BE2C (cell line): ENCODE results near the gene HOXC10.
A peak's percentile ranks its signal among the peaks of the same experiment; 100 is the strongest.

Experiments
- DNase-seq: peaks from one replicate; pipeline ENCODE4 v3.0.0-alpha.2; 2020
- H3K27me3 ChIP-seq: fragments of 250-450 bp; sonication (Bioruptor Pico); 2 replicates; pipeline ENCODE4 v1.5.1; 2020; ENCODE audit warnings: mild to moderate bottlenecking
- H3K36me3 ChIP-seq: fragments of 250-450 bp; sonication (Bioruptor Pico); 2 replicates; pipeline ENCODE4 v1.5.1; 2020; ENCODE audit warnings: mild to moderate bottlenecking
- H3K4me1 ChIP-seq: fragments of 250-450 bp; sonication (Bioruptor Pico); 2 replicates; pipeline ENCODE4 v1.5.1; 2020
- H3K4me3 ChIP-seq: 2 replicates; pipeline ENCODE4 v1.5.1; 2011; ENCODE audit warnings: low read depth, low read length
- H3K9me3 ChIP-seq: fragments of 250-450 bp; sonication (Bioruptor Pico); 2 replicates; pipeline ENCODE4 v1.5.1; 2020
- CTCF ChIP-seq: IDR thresholded peaks from 2 replicates; pipeline ENCODE4 v1.5.1; 2012; ENCODE audit warnings: mild to moderate bottlenecking, low read depth, low read length

HOXC10 gene

GRCh38 chr12:54024581-54025305 lies 39.8 kb downstream of the HOXC10 start:
- no peaks in the 10 kb centered on the region for H3K36me3 ChIP-seq
- TF ChIP-seq CTCF: no peak
- H3K4me1 ChIP-seq: peaks cover 41% of the 10 kb centered on the region
- H3K4me3 ChIP-seq: peak overlapping the region; percentile 38; the same call in 1 of the 2 replicates
- H3K9me3 ChIP-seq: no peaks in the 10 kb centered on the region
- no peak for DNase-seq
- no peaks in the 10 kb centered on the region for H3K27me3 ChIP-seq

DNA sequence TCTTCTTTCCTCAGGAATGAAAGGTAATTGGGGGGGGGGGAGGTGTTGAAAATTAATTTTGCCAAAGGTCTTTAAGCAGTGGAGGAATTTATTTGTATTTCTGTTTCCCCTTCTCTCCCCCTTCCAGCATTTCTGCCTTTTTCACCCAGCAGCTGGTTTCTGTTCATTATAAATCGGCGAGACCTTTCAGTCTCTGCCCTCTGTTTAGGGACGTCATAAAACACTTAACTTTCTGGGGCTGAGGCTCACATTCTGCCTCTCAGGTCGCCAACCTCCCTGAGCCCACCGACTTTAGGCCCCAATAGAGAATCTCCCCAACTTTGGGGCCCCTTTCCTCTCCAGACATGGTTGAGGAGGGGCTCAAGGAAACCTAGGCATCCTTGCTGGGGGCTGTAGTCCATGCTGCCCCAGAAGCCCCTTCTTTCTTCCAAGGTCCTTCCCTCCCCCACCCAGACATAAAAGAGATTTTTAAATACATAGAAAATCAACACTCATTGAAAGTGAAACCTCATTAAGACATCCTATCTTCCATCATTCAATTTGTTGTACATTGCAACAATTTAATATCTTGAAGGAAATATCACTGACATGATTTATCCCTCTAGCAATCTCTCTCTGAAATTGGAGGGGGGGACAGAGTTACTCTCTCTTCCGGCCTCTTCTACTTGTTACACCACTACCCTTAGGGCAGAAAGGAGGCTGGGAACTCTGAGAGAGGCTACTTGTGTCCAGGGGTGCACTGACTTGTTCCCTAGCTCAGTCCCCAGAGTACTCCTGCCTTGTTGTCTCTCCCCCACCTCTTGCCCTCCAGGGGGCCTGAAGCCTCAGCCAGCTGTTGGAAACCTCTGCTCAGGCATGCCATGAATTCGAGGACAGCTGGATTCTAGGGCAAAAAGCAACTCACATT lies 40.8 kb downstream of the HOXC10 start:
- Histone ChIP-seq H3K27me3 (no peaks in the 10 kb centered on the region), H3K4me1 (peaks cover 34% of the 10 kb centered on the region)

DNA sequence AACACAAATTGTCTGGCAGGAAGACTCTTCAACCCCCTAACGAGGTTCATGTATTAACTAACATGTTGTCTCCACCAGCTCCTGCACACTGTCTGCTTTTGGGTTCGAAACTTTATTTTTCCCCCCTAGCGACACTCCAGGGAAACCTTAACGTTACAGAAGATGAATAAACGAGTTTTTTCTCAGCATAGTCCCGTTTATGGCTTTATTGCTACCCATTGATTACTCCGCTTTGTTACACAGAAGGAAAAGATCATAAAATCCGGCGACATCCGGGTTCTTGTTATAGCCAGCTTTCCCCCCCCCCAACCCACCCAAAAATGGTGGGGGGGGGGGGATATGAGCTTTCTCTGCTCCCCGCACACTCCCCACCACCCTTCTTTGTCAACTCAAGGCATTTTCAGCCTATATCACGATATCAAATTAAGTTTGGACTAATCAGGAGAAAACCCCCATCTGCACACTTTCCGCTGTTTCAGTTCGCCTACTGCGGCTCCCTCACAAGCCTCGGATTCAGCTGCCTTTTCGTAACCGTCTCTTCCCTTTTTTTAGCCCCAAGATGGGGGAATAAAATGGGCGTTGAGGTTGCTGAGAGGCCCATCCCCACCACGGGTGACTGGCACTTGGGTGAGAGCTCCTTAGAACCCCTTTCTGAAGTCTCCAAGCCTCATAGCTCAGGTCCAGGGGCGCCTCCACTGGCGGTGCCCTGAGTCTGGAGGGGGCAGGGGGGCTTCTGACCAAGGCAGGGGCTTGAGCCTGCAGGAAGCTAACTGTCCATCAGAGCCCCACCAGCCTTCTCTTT lies 41.9 kb downstream of the HOXC10 start:
- no peaks in the 10 kb centered on the region for H3K27me3 ChIP-seq
- no peaks in the 10 kb centered on the region for H3K36me3 ChIP-seq
- no peak for TF ChIP-seq CTCF
- H3K4me1 ChIP-seq: peaks cover 23% of the 10 kb centered on the region
- no peak for DNase-seq
- no peak overlapping the region for H3K4me3 ChIP-seq
- no peaks in the 10 kb centered on the region for H3K9me3 ChIP-seq

More for the DNA sequence above, 40.8 kb downstream of the HOXC10 start:
- DNase-seq: no peak
- Histone ChIP-seq H3K9me3 (no peaks in the 10 kb centered on the region), H3K4me3 (no peak overlapping the region), H3K36me3 (no peaks in the 10 kb centered on the region)
- peak; percentile 33 for TF ChIP-seq CTCF

DNA sequence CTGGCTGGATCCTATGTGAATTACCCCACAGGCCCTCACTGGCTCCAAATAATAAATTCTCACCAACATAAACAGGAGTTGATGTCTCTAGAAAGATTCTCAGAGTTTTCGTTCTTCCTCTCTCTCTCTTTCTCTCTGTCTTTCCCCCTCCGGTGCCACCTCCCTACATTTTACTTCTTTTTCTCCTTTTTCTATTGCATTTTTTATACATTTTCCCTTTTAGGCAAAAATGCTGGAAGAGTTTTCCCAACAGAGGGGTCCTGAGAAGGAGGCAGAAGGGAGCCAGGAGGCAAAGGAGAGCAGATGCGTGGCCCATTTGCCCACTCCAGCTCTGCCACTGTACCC lies 42.5 kb downstream of the HOXC10 start:
- Histone ChIP-seq H3K4me1 (peaks cover 19% of the 10 kb centered on the region), H3K9me3 (no peaks in the 10 kb centered on the region), H3K36me3 (no peaks in the 10 kb centered on the region), H3K4me3 (no peak overlapping the region), H3K27me3 (no peaks in the 10 kb centered on the region)
- TF ChIP-seq CTCF: no peak
- DNase-seq: no peak

- Histone ChIP-seq H3K27me3 (no peaks in the 10 kb centered on the region), H3K4me3 (peak within 1 kb of the TSS; percentile 83)
- DNase-seq: peak; percentile 72
These were observed 43.6 kb downstream of the HOXC10 start, which contains the start of gene HOXC6 for GRCh38 chr12:54028314-54029201. HOXC6 (plus strand) TSS chr12:54028440; CDS start chr12:54028522, 82 bp downstream.

More at GRCh38 chr12:54028314-54029201, 43.6 kb downstream of the HOXC10 start, which contains the start of gene HOXC6:
- Histone ChIP-seq H3K9me3 (no peaks in the 10 kb centered on the region), H3K4me1 (peaks cover 16% of the 10 kb centered on the region), H3K36me3 (no peaks in the 10 kb centered on the region)
- TF ChIP-seq CTCF: no peak
